Measurements from ENCODE around the gene MGRN1.

The MGRN1 gene

GRCh38 chr16:4591191-4591590 lies 33.4 kb upstream of the MGRN1 start:
- TF ChIP-seq POLR2A (IDR thresholded peaks at IDR 0.05; ENCODE audit: low read depth, low read length): no peak
- TF ChIP-seq TAF1 (IDR thresholded peaks at IDR 0.05; ENCODE audit: low read depth, low read length): no peak
- TF ChIP-seq SPI1 (IDR thresholded peaks at IDR 0.05; ENCODE audit: low read depth, low read length): no peak
- no peak for TF ChIP-seq POU2F2 (IDR thresholded peaks at IDR 0.05; ENCODE audit: low read depth, low read length)
- TF ChIP-seq PAX5 (IDR thresholded peaks at IDR 0.05; ENCODE audit: insufficient read depth, low read length, severe bottlenecking): no peak
- TF ChIP-seq POLR2AphosphoS5 (IDR thresholded peaks at IDR 0.05; ENCODE audit: low read depth, low read length): no peak
- FAIRE-seq: no peak
- no peak for DNase-seq (ENCODE audit: insufficient read length, low spot score)

GRCh38 chr16:4591706-4592470 lies 32.7 kb upstream of the MGRN1 start:
- TF ChIP-seq PAX5 (IDR thresholded peaks at IDR 0.05; ENCODE audit: insufficient read depth, low read length, severe bottlenecking) (no peak), POLR2A (IDR thresholded peaks at IDR 0.05; ENCODE audit: low read depth, low read length) (no peak), POU2F2 (IDR thresholded peaks at IDR 0.05; ENCODE audit: low read depth, low read length) (no peak), TAF1 (IDR thresholded peaks at IDR 0.05; ENCODE audit: low read depth, low read length) (no peak), SPI1 (IDR thresholded peaks at IDR 0.05; ENCODE audit: low read depth, low read length) (no peak), POLR2AphosphoS5 (IDR thresholded peaks at IDR 0.05; ENCODE audit: low read depth, low read length) (no peak)
- DNase-seq (ENCODE audit: insufficient read length, low spot score) (no peak), FAIRE-seq (no peak)

- TF ChIP-seq POLR2AphosphoS5 (IDR thresholded peaks at IDR 0.05; ENCODE audit: low read depth, low read length) (no peak), POLR2A (IDR thresholded peaks at IDR 0.05; ENCODE audit: low read depth, low read length) (no peak), PAX5 (IDR thresholded peaks at IDR 0.05; ENCODE audit: insufficient read depth, low read length, severe bottlenecking) (no peak), TAF1 (IDR thresholded peaks at IDR 0.05; ENCODE audit: low read depth, low read length) (no peak), SPI1 (IDR thresholded peaks at IDR 0.05; ENCODE audit: low read depth, low read length) (no peak), POU2F2 (IDR thresholded peaks at IDR 0.05; ENCODE audit: low read depth, low read length) (no peak)
- DNase-seq (ENCODE audit: insufficient read length, low spot score) (no peak), FAIRE-seq (no peak)
These were observed 31.5 kb upstream of the MGRN1 start for GRCh38 chr16:4593086-4593485.

- FAIRE-seq (no peak), DNase-seq (ENCODE audit: insufficient read length, low spot score) (no peak)
- TF ChIP-seq POLR2A (IDR thresholded peaks at IDR 0.05; ENCODE audit: low read depth, low read length) (no peak), POLR2AphosphoS5 (IDR thresholded peaks at IDR 0.05; ENCODE audit: low read depth, low read length) (no peak), PAX5 (IDR thresholded peaks at IDR 0.05; ENCODE audit: insufficient read depth, low read length, severe bottlenecking) (no peak), SPI1 (IDR thresholded peaks at IDR 0.05; ENCODE audit: low read depth, low read length) (no peak), POU2F2 (IDR thresholded peaks at IDR 0.05; ENCODE audit: low read depth, low read length) (no peak), TAF1 (IDR thresholded peaks at IDR 0.05; ENCODE audit: low read depth, low read length) (no peak)
These were observed 29.9 kb upstream of the MGRN1 start for GRCh38 chr16:4594433-4595410.

- TF ChIP-seq SPI1 (IDR thresholded peaks at IDR 0.05; ENCODE audit: low read depth, low read length): no peak
- no peak for TF ChIP-seq POU2F2 (IDR thresholded peaks at IDR 0.05; ENCODE audit: low read depth, low read length)
- no peak for TF ChIP-seq TAF1 (IDR thresholded peaks at IDR 0.05; ENCODE audit: low read depth, low read length)
- no peak for TF ChIP-seq POLR2A (IDR thresholded peaks at IDR 0.05; ENCODE audit: low read depth, low read length)
- no peak for FAIRE-seq
- DNase-seq (ENCODE audit: insufficient read length, low spot score): no peak
These were observed 27.5 kb upstream of the MGRN1 start for GRCh38 chr16:4597174-4597573.

GRCh38 chr16:4599037-4599436 lies 25.6 kb upstream of the MGRN1 start:
- TF ChIP-seq SPI1 (IDR thresholded peaks at IDR 0.05; ENCODE audit: low read depth, low read length) (no peak), PAX5 (IDR thresholded peaks at IDR 0.05; ENCODE audit: insufficient read depth, low read length, severe bottlenecking) (no peak), POLR2A (IDR thresholded peaks at IDR 0.05; ENCODE audit: low read depth, low read length) (no peak), POU2F2 (IDR thresholded peaks at IDR 0.05; ENCODE audit: low read depth, low read length) (no peak), TAF1 (IDR thresholded peaks at IDR 0.05; ENCODE audit: low read depth, low read length) (no peak), POLR2AphosphoS5 (IDR thresholded peaks at IDR 0.05; ENCODE audit: low read depth, low read length) (no peak)
- DNase-seq (ENCODE audit: insufficient read length, low spot score): no peak
- no peak for FAIRE-seq

GRCh38 chr16:4599545-4599944 lies 25.1 kb upstream of the MGRN1 start:
- FAIRE-seq (no peak), DNase-seq (ENCODE audit: insufficient read length, low spot score) (no peak)
- TF ChIP-seq POLR2AphosphoS5 (IDR thresholded peaks at IDR 0.05; ENCODE audit: low read depth, low read length) (no peak), SPI1 (IDR thresholded peaks at IDR 0.05; ENCODE audit: low read depth, low read length) (no peak), POLR2A (IDR thresholded peaks at IDR 0.05; ENCODE audit: low read depth, low read length) (no peak), TAF1 (IDR thresholded peaks at IDR 0.05; ENCODE audit: low read depth, low read length) (no peak), PAX5 (IDR thresholded peaks at IDR 0.05; ENCODE audit: insufficient read depth, low read length, severe bottlenecking) (no peak), POU2F2 (IDR thresholded peaks at IDR 0.05; ENCODE audit: low read depth, low read length) (no peak)

- no peak for DNase-seq (ENCODE audit: insufficient read length, low spot score)
- TF ChIP-seq POLR2A (IDR thresholded peaks at IDR 0.05; ENCODE audit: low read depth, low read length) (no peak), TAF1 (IDR thresholded peaks at IDR 0.05; ENCODE audit: low read depth, low read length) (no peak), POU2F2 (IDR thresholded peaks at IDR 0.05; ENCODE audit: low read depth, low read length) (no peak), POLR2AphosphoS5 (IDR thresholded peaks at IDR 0.05; ENCODE audit: low read depth, low read length) (no peak), PAX5 (IDR thresholded peaks at IDR 0.05; ENCODE audit: insufficient read depth, low read length, severe bottlenecking) (no peak), SPI1 (IDR thresholded peaks at IDR 0.05; ENCODE audit: low read depth, low read length) (no peak)
- no peak for FAIRE-seq
These were observed 23.4 kb upstream of the MGRN1 start for GRCh38 chr16:4601036-4601863.
